ENCODE measurements around the gene ORAI2. TPM values are rescaled to one million over a fixed set of nuclear protein-coding genes. Genes with fewer than 3 reads are reported as not detected.

Gene ORAI2
- polyA plus RNA-seq, 1 donor from 2014 or later, result 36.3 TPM

- TF ChIP-seq MXI1 (conservative IDR thresholded peaks at IDR 0.05; ENCODE audit: poor library complexity, severe bottlenecking), result no peak
- TF ChIP-seq EP300 (conservative IDR thresholded peaks at IDR 0.05; ENCODE audit: poor library complexity, severe bottlenecking), result no peak
- TF ChIP-seq SMC3 (conservative IDR thresholded peaks at IDR 0.05; ENCODE audit: poor library complexity), result no peak
- TF ChIP-seq CTCF (IDR thresholded peaks at IDR 0.05; ENCODE audit: poor library complexity, severe bottlenecking), result no peak
- TF ChIP-seq RAD21 (conservative IDR thresholded peaks at IDR 0.05), result no peak
- TF ChIP-seq TAF1 (IDR thresholded peaks at IDR 0.05; ENCODE audit: low read depth), result no peak
- no peak for TF ChIP-seq POLR2AphosphoS5 (IDR thresholded peaks at IDR 0.05)
- TF ChIP-seq EZH2 (IDR thresholded peaks at IDR 0.05; ENCODE audit: borderline replicate concordance, insufficient read depth, low read length, poor library complexity, severe bottlenecking), result no peak
- no peak for TF ChIP-seq REST (IDR thresholded peaks at IDR 0.05; ENCODE audit: borderline replicate concordance)
- H3K36me3 ChIP-seq (ENCODE audit: insufficient read depth, low read length), result no peaks in the 10 kb centered on the region
- H2AFZ ChIP-seq (ENCODE audit: low read depth, low read length), result no peak overlapping the region
- H3K27ac ChIP-seq (ENCODE audit: low read length), result no peak overlapping the region
- no peak overlapping the region for H3K9ac ChIP-seq (ENCODE audit: low read length)
- no peaks in the 10 kb centered on the region for H3F3A ChIP-seq (ENCODE audit: insufficient read depth, low read length, poor library complexity, severe bottlenecking)
- H3K9me2 ChIP-seq (ENCODE audit: insufficient read depth, low read length), result no peaks in the 10 kb centered on the region
- H4K20me1 ChIP-seq (ENCODE audit: insufficient read depth), result no peaks in the 10 kb centered on the region
- H3K4me2 ChIP-seq (ENCODE audit: low read length), result no peak overlapping the region
- H3K27me3 ChIP-seq (ENCODE audit: insufficient read depth, low read depth, low read length), result no peaks in the 10 kb centered on the region
- H3K9me3 ChIP-seq (ENCODE audit: low read length), result no peaks in the 10 kb centered on the region
- no peak overlapping the region for H3K4me3 ChIP-seq (ENCODE audit: low read length)
- H3K79me2 ChIP-seq (replicated peaks; ENCODE audit: insufficient read depth, low read length), result peaks cover 2% of the 10 kb centered on the region
Observed at GRCh38 chr7:102469972-102470825, 36.8 kb downstream of the ORAI2 start.

GRCh38 chr7:102471791-102472125, 38.4 kb downstream of the ORAI2 start:
- Histone ChIP-seq H3K9ac (ENCODE audit: low read length) (no peak overlapping the region), H3K36me3 (ENCODE audit: insufficient read depth, low read length) (no peaks in the 10 kb centered on the region)

More at GRCh38 chr7:102471791-102472125, 38.4 kb downstream of the ORAI2 start:
- no peaks in the 10 kb centered on the region for H3F3A ChIP-seq (ENCODE audit: insufficient read depth, low read length, poor library complexity, severe bottlenecking)
- no peaks in the 10 kb centered on the region for H4K20me1 ChIP-seq (ENCODE audit: insufficient read depth)
- no peaks in the 10 kb centered on the region for H3K27me3 ChIP-seq (ENCODE audit: insufficient read depth, low read depth, low read length)
- H2AFZ ChIP-seq (ENCODE audit: low read depth, low read length), result no peak overlapping the region
- H3K27ac ChIP-seq (ENCODE audit: low read length), result no peak overlapping the region
- no peaks in the 10 kb centered on the region for H3K79me2 ChIP-seq (replicated peaks; ENCODE audit: insufficient read depth, low read length)
- no peak overlapping the region for H3K4me2 ChIP-seq (ENCODE audit: low read length)
- no peaks in the 10 kb centered on the region for H3K9me2 ChIP-seq (ENCODE audit: insufficient read depth, low read length)
- no peak overlapping the region for H3K4me3 ChIP-seq (ENCODE audit: low read length)
- H3K9me3 ChIP-seq (ENCODE audit: low read length), result no peaks in the 10 kb centered on the region
- TF ChIP-seq REST (IDR thresholded peaks at IDR 0.05; ENCODE audit: borderline replicate concordance) (no peak), CTCF (IDR thresholded peaks at IDR 0.05; ENCODE audit: poor library complexity, severe bottlenecking) (no peak), EZH2 (IDR thresholded peaks at IDR 0.05; ENCODE audit: borderline replicate concordance, insufficient read depth, low read length, poor library complexity, severe bottlenecking) (no peak), EP300 (conservative IDR thresholded peaks at IDR 0.05; ENCODE audit: poor library complexity, severe bottlenecking) (no peak), RAD21 (conservative IDR thresholded peaks at IDR 0.05) (no peak), MXI1 (conservative IDR thresholded peaks at IDR 0.05; ENCODE audit: poor library complexity, severe bottlenecking) (no peak), TAF1 (IDR thresholded peaks at IDR 0.05; ENCODE audit: low read depth) (no peak), POLR2AphosphoS5 (IDR thresholded peaks at IDR 0.05) (no peak), SMC3 (conservative IDR thresholded peaks at IDR 0.05; ENCODE audit: poor library complexity) (no peak)
